GM12892 (cell line): ENCODE data around the gene NAV3.

Experiments
- POLR2AphosphoS5 ChIP-seq: IDR thresholded peaks from 2 replicates; pipeline ENCODE4 v1.6.1; 2011; ENCODE audit warnings: low read depth, low read length, control low read depth
- TAF1 ChIP-seq: IDR thresholded peaks from 2 replicates; pipeline ENCODE4 v1.6.1; 2011; ENCODE audit warnings: low read depth, mild to moderate bottlenecking, control low read depth, low read length, borderline replicate concordance

DNA sequence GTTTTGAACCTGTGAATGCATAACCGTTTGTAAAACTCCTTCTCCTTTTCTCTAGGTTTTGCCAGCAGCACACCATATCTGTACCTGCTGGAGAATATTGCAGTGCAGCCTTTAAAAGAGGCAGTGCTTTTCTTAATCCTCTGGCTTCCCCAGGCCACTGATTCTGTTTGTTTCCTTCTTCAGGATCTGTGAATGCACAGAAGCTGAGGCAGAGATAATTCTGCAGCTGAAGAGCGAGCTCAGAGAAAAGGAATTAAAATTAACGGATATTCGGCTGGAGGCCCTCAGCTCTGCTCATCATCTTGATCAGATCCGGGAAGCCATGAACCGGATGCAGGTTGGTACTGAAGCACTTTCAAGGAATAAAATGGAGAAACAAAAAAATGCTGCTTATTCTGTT, 348.7 kb downstream of the NAV3 start:
- TF ChIP-seq POLR2AphosphoS5: no peak
- no peak for TF ChIP-seq TAF1
